Measurements from ENCODE around the gene SUGCT.

- TF ChIP-seq, protein P1, sequence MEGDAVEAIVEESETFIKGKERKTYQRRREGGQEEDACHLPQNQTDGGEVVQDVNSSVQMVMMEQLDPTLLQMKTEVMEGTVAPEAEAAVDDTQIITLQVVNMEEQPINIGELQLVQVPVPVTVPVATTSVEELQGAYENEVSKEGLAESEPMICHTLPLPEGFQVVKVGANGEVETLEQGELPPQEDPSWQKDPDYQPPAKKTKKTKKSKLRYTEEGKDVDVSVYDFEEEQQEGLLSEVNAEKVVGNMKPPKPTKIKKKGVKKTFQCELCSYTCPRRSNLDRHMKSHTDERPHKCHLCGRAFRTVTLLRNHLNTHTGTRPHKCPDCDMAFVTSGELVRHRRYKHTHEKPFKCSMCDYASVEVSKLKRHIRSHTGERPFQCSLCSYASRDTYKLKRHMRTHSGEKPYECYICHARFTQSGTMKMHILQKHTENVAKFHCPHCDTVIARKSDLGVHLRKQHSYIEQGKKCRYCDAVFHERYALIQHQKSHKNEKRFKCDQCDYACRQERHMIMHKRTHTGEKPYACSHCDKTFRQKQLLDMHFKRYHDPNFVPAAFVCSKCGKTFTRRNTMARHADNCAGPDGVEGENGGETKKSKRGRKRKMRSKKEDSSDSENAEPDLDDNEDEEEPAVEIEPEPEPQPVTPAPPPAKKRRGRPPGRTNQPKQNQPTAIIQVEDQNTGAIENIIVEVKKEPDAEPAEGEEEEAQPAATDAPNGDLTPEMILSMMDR (IDR thresholded peaks at IDR 0.05; ENCODE audit: borderline replicate concordance, extremely low read depth, low read length, poor library complexity, severe bottlenecking): no peak
- no peak for TF ChIP-seq EZH2 (IDR thresholded peaks at IDR 0.05; ENCODE audit: borderline replicate concordance, low read depth, low read length, severe bottlenecking)
Measured at GRCh38 chr7:40572810-40573465, 438.1 kb downstream of the SUGCT start.

All from DND-41 (cell line).